ENCODE data around the gene SLIT3.

The SLIT3 gene

DNA sequence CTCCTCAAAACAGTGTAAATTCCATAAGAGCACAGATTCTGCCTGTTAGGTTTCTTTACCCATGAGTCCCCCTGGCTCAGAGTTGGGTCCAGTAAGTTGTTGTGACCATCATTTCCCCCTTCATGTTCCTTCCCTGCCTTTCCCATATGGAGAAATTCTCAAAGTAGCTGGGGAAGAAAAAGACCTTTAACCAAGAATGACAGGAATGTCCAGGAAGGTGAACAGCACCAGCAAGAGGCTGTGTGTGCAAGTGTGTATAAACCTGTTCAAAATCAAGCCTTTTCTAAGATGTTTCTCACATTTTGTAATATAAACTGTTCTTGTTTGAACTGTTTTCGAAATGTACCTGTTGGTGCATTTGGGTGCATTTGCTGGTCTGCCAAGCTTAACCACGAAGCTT, 238.2 kb downstream of the SLIT3 start:
- H3K9me3 ChIP-seq: no peaks in the 10 kb centered on the region
- H3K27me3 ChIP-seq: no peaks in the 10 kb centered on the region
- peaks cover 4% of the 10 kb centered on the region for H3K4me1 ChIP-seq
- no peak overlapping the region for H3K4me3 ChIP-seq (ENCODE audit: low read depth, low read length)
- TF ChIP-seq, protein P1, sequence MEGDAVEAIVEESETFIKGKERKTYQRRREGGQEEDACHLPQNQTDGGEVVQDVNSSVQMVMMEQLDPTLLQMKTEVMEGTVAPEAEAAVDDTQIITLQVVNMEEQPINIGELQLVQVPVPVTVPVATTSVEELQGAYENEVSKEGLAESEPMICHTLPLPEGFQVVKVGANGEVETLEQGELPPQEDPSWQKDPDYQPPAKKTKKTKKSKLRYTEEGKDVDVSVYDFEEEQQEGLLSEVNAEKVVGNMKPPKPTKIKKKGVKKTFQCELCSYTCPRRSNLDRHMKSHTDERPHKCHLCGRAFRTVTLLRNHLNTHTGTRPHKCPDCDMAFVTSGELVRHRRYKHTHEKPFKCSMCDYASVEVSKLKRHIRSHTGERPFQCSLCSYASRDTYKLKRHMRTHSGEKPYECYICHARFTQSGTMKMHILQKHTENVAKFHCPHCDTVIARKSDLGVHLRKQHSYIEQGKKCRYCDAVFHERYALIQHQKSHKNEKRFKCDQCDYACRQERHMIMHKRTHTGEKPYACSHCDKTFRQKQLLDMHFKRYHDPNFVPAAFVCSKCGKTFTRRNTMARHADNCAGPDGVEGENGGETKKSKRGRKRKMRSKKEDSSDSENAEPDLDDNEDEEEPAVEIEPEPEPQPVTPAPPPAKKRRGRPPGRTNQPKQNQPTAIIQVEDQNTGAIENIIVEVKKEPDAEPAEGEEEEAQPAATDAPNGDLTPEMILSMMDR (IDR thresholded peaks at IDR 0.05; ENCODE audit: low read depth, low read length): no peak
- DNase-seq: no peak
- no peaks in the 10 kb centered on the region for H3K36me3 ChIP-seq

DNA sequence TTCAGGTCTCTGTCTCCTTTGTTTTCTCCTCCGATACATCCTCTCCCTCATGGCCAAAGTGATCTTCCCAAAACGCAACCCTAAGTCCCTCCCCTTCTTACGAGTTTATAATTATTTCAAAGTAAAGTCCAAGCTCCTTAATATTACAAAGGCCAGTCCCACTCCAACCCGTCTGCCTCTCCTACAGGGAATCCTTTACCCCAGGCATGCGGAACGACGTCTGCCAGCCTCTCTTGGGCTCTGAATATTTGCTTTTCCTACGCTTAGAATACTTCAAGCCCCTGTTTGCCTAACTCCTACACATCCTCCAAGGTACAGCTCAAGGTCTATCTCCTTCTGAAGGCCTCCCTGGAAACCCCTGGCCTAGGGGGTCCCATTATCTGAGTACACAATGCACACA, 246.4 kb downstream of the SLIT3 start:
- TF ChIP-seq, protein P1 (IDR thresholded peaks at IDR 0.05; ENCODE audit: low read depth, low read length): no peak
- no peak for DNase-seq
- no peaks in the 10 kb centered on the region for H3K27me3 ChIP-seq
- peaks cover 10% of the 10 kb centered on the region; the same call in 1 of the 2 replicates for H3K4me1 ChIP-seq
- H3K9me3 ChIP-seq: no peaks in the 10 kb centered on the region
- H3K36me3 ChIP-seq: no peaks in the 10 kb centered on the region
- no peak overlapping the region for H3K4me3 ChIP-seq (ENCODE audit: low read depth, low read length)

DNA sequence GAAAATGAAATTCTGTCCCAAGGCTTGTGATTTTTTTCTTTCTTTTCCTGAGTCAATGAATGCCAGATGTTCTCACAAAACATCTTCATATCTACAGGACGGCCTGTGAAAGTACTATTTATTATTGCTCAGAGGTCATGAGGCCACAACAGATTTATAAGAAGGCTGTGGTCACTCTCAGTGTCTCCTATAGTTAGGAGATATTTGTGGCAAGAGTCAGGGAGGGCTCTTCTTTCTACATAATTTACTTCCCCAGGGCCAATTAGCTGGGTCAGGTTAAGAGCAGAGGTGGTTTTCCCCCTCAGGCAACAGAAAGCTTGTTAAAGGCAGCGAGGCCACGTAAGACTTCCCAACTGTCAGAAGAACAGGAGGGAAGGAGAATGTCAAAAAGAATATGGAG, 248.7 kb downstream of the SLIT3 start:
- H3K36me3 ChIP-seq: no peaks in the 10 kb centered on the region
- DNase-seq: no peak
- H3K9me3 ChIP-seq: no peaks in the 10 kb centered on the region
- peaks cover 15% of the 10 kb centered on the region; the same call in 1 of the 2 replicates for H3K4me1 ChIP-seq
- H3K4me3 ChIP-seq (ENCODE audit: low read depth, low read length): no peak overlapping the region
- TF ChIP-seq, protein P1 (IDR thresholded peaks at IDR 0.05; ENCODE audit: low read depth, low read length): no peak
- H3K27me3 ChIP-seq: no peaks in the 10 kb centered on the region

DNA sequence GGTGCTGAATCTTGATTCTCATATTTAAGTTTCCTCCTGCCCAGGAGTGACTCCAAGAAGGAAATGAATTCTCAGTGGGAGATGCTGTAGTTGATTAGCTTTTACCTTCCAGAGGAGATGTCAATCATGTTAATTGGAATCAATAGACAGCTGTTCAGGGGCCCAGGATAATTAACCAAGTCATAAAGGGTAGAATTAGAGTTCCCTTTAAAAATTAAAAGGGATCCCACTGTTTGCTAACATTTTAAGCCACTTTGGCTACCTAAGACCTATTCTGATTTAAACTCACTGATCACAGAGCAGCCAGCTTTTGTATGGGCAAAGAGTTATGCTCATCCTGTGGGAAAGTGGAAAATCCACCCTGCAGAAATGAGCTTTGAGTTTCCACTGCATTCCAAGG, 249.6 kb downstream of the SLIT3 start:
- DNase-seq: no peak
- Histone ChIP-seq H3K9me3 (no peaks in the 10 kb centered on the region), H3K4me1 (peaks cover 15% of the 10 kb centered on the region; the same call in 1 of the 2 replicates), H3K4me3 (ENCODE audit: low read depth, low read length) (no peak overlapping the region), H3K27me3 (no peaks in the 10 kb centered on the region), H3K36me3 (no peaks in the 10 kb centered on the region)
- TF ChIP-seq, protein P1 (IDR thresholded peaks at IDR 0.05; ENCODE audit: low read depth, low read length): no peak

DNA sequence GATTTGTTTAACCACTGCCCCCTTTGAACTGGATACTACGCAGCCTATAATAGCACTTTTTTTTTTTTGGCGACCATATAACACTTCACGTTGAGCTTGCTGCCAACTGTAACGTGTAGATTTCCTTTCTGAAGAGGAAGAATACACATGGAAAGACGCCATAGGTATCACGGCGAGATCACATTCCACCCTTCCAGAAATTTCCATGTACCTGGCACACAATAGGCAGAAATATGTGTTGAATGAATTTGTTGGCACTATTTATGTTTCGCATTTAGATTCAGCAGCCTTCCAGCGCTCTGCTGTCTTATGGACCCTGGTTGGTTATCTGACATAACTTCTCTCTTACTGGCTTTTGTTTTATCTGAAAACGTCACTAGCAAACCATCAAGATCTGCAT, 250.3 kb downstream of the SLIT3 start:
- H3K4me3 ChIP-seq (ENCODE audit: low read depth, low read length): no peak overlapping the region
- H3K27me3 ChIP-seq: no peaks in the 10 kb centered on the region

DNA sequence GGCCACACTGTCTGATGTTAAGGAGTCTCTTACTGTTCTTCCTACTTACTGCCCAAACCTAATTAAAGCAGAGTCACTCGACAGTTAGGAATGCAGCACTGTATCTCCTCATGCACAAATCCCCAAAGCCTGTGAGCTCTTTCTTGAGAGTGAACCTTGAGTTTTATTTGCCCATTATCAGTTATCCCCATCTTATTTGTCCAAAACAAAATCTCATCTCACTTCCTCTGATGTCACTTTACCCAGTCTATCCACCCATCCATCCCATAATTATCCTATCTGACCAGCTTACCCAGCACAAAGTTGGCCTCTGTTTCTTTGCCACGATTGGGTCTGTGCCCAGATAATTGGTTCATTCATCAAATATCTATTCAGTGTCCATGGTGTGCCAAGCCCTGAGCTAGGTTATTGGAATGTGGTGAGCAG, 250.8 kb downstream of the SLIT3 start:
- TF ChIP-seq, protein P1 (IDR thresholded peaks at IDR 0.05; ENCODE audit: low read depth, low read length): no peak
- Histone ChIP-seq H3K27me3 (no peaks in the 10 kb centered on the region), H3K4me1 (peaks cover 20% of the 10 kb centered on the region; the same call in 1 of the 2 replicates), H3K36me3 (no peaks in the 10 kb centered on the region), H3K9me3 (no peaks in the 10 kb centered on the region), H3K4me3 (ENCODE audit: low read depth, low read length) (no peak overlapping the region)
- DNase-seq: no peak

More for the DNA sequence above, 250.3 kb downstream of the SLIT3 start:
- Histone ChIP-seq H3K4me1 (peaks cover 19% of the 10 kb centered on the region; the same call in 1 of the 2 replicates), H3K9me3 (no peaks in the 10 kb centered on the region), H3K36me3 (no peaks in the 10 kb centered on the region)
- no peak for DNase-seq
- TF ChIP-seq, protein P1 (IDR thresholded peaks at IDR 0.05; ENCODE audit: low read depth, low read length): no peak

Data from BE2C (cell line).